Hematopoietic multipotent progenitor cell treated with erythropoietin and hydrocortisone succinate and interleukin-3 and kit ligand, for 17 days (in vitro differentiated cells): Measurements from ENCODE around the gene TRIO.
"Not testable (repeated sequence)": the region's sequence is repeated elsewhere in the genome, so short reads cannot be mapped to it uniquely, and the experiment has no call there.

Experiments
- DNase-seq: peaks from one replicate; pipeline ENCODE4 v3.0.0-alpha.2; 2015; ENCODE audit warnings: low spot score

Gene TRIO

DNA sequence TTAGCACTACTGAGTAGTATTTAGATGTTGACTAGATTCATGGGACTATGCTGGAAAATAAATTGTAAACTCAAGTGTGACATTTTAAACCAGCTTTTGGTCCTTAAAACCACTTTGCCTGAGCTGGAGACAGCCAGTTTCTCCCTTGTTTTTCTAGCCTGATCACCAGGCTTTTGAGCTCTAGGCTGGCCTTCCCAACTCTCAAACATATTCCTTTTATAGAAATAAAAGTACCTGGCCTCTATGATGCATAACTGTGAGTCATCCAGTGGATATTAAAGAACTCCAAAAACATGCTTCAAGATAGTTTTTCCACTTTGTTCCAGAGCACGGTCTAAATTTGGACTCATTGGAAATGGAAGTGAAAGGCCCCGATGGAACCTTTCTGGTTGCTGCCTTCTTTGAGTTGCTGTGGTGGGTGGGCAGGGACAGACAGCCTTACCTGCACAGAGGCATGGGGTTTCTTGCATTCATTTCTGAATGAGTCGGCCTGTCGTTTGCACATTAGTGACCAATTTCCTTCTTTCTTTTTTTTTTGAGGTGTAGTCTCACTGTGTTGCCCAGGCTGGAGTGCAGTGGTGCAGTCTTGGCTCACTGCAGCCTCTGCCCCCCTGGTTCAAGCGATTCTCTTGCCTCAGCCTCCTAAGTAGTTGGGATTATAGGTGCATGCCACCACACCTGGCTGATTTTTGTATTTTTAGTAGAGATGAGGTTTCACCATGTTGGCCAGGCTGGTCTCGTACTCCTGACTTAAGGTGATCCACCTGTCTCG is 43.1 kb downstream of the TRIO start:
- DNase-seq = no peak

DNA sequence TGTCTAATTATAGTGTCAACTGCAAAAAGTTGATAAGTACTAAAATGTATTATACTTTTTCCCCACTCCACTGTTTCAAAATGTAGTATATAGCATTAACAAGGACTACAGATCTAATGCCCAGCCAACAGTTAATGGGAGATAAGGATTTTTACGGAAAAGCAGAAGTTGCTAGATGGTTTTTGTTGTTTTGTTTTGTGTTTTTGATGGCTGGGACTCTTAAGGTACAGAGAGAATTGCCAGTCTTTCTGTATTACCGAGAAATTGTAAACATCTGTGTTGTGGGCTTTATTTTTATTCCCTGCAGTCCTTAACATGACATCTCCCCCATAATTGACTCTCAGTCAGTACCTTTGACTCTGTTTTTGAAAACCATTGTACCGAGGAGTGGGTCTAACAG is 44.0 kb downstream of the TRIO start:
- no peak for DNase-seq

- no peak for DNase-seq
These were observed 44.5 kb downstream of the TRIO start for GRCh38 chr5:14187660-14188059.

DNA sequence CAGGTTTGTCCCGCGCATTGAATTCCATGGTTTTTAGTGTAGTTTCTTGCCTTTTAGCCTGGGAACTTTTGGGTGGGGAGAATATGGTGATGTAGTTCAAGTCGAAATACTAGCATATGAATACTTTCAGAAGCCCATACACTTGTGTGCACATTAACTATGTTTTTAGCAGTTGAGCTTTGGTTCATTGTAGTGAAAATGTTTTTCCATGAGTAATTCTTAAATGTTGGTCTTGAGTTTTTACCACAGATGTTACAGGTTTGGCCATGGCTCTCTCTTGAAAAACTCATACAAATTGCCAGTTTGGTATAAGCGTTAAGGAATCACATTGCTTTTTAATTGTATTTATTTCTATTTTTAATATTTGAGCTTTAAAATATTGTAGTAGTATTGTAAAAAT is 45.6 kb downstream of the TRIO start:
- DNase-seq = no peak

DNA sequence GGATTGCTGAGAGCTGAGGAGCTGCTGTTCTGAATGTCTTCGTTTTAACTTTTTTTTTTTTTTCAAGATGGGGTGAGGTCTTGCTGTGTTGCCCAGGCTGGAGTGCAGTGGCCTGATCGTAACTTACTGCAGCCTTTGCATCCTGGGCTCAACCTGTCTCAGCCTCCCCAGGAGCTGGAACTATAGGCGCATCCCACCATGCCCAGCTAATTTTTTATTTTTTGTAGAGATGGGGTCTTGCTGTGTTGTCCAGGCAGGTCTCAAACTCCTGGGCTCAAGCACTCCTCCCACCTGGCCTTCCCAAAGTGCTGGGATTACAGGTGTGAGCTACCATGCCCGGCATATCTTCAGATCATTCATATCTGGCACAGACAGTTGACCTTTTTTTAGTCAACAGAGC is 46.5 kb downstream of the TRIO start:
- no peak for DNase-seq

- DNase-seq = no peak
These were observed 47.3 kb downstream of the TRIO start for GRCh38 chr5:14190194-14191164.

DNA sequence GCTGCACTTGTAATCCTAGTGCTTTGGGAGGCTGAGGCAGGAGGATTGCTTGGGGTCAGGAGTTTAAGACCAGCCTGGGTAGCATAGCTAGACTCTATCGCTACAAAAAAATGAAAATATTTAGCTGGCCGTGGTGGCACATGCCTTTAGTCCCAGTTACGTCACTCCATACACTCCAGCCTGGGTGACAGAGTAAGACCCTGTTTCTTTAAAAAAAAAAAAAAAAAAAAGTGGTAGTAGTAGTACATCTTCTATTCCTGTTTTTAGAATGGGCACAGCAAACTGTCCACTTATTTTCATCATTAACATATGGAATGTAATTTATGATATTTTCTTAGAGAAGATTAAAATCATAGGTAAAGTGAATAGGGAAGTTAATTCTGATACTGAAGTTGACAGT is 48.2 kb downstream of the TRIO start:
- DNase-seq = no peak

- DNase-seq = no peak
These were observed 50.4 kb downstream of the TRIO start for GRCh38 chr5:14193496-14193895.

- DNase-seq = no peak
These were observed 52.4 kb downstream of the TRIO start for GRCh38 chr5:14195588-14195987.

DNA sequence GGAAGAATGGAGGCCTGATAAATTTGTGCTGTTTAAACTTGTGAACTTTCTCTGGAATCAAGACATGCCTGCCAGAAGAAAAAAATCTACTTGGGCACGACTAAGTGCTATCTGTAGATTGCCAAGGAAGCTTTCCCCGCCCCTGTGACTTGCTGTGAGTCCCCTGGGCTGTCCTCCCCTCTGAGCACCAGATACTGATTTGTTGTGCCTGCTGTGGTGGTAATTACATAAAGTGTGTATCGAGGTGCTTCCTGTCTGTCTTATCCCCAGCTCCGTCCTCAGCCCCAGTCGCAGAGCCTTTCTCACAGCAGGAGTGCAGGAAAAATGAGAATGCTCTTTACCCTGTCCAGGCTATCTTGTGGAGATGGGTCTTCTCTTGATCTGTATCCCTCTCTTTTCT is 53.9 kb downstream of the TRIO start:
- no peak for DNase-seq

DNA sequence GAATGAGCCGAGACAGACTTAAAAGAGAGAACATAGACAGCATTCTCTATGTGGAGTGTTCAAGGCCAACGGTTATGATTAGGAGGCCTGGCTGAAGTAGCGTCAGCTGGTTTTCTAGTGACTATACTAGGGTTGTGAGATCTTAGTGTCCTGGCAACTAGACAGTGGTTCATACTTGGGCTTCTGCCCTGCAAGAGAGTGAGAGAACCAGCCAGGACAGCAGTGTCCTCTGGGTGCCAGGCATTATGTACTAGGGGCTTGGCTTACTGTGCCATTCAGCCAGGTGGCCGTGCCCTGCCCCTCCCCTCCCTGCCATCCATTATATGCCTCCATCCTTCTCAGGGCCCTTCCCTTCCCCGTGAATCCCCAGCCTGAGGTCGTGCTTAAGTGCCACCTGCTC is 56.8 kb downstream of the TRIO start:
- no peak for DNase-seq

DNA sequence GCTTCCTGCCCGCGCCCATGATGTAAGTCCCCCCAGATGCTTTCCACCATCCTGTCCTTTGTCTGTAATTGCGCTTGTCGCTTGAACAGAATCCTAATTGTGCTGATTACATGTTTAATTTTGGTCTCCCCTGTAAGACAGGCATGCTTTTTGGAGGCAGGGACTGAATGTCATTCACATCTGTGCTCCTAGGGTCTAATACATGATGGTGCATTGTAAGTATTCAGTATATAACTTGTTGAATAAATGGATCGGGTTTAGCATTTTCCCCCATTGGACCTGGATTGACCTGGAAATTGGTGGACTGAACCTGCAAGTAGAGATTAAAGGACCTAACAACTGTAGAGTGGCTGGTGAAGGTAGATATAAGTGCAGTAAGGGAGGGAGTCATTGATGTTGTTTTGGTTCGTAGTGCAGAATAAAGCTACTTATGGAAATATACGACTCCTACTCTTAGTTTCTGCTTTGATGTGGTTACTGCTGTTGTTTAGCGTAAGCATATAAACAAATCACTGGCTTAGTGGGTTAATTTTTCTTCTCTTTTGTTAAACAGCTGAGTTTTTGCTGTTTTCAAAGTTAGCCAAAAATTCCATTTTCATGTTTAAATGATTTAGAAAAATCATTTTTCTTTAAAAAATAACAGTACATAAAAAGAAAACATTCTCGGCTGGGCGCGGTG is 57.3 kb downstream of the TRIO start:
- no peak for DNase-seq

DNA sequence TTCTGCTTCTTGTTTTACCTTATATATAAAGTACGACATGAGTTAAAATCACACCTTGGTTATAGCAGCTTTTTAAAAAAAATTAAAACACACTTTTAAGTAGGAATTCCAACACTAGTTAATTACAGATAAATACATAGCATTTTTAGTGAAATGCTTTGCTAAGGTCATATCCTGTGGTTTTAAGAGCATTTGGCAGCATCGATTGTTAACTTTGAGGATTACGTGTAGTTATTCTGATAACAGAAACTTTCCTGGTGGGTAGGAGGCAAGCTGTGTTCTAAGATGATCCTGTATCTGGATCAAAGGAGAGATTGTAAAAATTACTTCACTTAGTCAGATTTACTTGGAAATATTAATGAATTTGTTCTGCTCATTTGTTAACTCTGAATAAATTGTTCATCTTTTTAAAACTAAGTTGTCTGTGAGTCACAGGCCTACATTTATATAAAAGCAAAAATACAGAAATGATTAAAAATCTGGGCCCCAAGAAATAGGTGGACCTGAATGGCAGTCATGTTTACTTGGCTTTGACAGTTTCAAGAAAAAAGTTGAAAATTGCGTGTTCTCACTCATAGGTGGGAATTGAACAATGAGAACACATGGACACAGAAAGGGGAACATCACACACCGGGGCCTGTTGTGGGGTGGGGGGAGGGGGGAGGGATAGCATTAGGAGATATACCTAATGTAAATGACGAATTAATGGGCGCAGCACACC is 58.3 kb downstream of the TRIO start:
- no peak for DNase-seq

DNA sequence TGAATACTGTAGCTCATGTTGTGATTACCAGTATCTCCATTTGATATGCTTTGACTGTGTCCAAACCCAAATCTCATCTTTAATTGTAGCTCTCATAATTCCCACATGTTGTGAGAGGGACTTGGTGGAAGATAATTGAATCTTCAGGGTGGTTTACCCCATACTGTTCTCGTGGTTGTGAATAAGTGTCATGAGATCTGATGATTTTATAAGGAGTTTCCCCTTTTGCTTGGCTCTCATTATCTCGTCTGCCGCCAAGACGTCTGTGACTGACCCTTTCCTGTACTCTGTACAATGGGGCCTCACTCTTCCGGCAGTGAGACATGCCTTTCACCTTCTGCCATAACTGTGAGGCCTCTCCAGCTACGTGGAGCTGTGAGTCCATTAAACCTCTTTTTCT is 59.3 kb downstream of the TRIO start:
- no peak for DNase-seq

GRCh38 chr5:14204011-14204670 is 61.0 kb downstream of the TRIO start:
- DNase-seq = no peak

GRCh38 chr5:14204785-14205321 is 61.7 kb downstream of the TRIO start:
- DNase-seq = no peak

DNA sequence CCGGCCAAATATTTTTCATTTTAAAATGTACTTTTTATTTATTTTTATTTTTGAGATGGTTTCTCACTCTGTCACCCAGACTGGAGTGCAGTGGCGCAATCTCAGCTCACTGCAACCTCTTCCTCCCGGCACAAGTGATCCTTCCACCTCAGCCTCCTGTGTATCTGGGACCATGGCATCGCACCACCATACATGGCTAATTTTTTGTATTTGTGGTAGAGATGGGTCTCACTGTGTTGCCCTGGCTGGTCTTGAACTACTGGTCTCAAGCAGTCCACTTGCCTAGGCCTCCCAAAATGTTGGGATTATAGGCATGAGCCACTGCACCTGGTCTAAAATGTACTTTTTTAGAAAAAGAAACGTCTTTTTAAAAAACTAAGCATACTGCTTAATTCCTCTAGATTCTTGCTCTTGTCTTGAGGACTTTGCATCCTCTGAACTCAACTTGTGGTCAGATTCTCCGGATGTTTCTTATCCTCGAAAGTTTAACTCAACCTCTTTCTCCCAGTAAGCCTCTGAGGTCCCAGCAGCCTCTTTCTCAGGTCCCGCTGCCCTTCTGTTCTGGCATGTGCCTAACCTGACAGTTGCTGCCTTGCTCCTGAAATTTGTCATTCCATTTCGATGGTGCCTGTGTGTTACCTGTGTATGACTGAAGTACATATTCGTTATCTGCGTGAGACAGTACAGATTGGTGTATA is 63.0 kb downstream of the TRIO start:
- DNase-seq = no peak

DNA sequence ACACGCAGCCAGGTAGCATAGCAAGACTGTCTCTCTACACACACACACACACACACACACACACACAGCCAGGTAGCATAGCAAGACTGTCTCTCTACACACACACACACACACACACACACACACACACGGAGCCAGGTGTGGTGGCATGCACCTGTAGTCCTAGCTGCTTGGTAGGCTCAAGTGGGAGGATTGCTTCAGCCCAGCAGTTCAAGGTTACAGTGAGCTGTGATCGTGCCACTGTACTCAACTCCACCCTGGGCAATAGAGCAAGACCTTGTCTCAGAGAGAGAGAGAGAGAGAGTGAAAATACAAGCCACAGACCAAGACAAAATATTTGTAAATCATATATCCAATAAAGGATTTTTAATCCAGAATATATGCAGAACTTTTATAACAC is 64.3 kb downstream of the TRIO start:
- not testable (repeated sequence) for DNase-seq

DNA sequence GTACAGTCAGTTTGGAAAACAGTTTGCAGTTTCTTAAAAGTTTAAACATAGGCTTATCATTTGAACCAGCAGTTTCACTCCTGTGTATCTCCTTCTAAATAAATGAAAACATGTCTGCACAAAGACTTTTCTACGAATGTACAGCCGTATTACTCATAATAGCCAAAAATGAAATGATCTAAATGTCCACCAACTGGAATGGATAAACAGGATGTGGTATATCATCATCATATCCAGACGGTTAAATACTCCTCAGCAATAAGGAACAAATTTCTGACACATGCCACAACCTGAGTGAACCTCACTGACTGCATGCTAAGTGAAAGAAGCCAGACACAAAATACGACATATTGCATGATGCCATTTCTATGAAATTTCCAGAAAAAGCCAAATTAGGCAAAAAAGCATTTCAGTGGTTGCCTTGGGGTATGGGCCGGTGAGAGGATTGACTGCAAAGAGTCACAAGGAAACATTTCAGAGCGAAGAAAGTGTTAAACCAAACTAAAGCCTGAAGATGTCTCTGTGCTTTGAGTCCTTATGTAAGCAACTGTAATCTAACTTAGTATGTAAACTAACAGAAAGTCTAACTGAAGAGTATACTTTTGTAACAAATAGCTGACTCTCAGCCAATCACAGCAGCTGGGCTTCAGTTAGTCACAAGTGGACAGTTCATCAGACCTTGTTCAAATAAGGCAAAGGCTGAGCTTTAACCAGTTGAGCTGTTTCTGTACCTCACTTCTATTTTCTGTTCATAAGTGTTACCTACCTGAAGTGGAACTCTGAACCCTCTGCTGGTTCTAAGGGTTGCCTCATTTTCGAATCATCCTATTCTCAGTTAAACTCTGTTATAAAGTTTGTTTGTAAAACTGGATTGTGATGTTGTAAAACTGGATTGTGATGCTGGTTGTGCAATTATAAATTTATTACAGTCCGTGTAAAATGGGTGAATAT is 65.2 kb downstream of the TRIO start:
- no peak for DNase-seq
